NOMO-1 (cell line): ENCODE measurements around the gene AMDHD1.

ENCODE experiments used
- DNase-seq, 2 experiments: peaks; one replicate each; lab custom pipeline; 2025; ENCODE audit not compliant: unreplicated experiment in 2 of 2; lab: John Stamatoyannopoulos, UW

AMDHD1 gene

GRCh38 chr12:95993907-95994306, 50.8 kb downstream of the AMDHD1 start:
- DNase-seq = no peak

- no peak for DNase-seq
Observed at GRCh38 chr12:95994476-95994875, 51.3 kb downstream of the AMDHD1 start.

- DNase-seq = peak in 1 of 2 experiments; percentile 46
Observed at GRCh38 chr12:95995238-95996031, 52.3 kb downstream of the AMDHD1 start.

- DNase-seq = peak; percentile 75 to 95
Observed at GRCh38 chr12:95996034-95996658, 53.0 kb downstream of the AMDHD1 start, which contains the start of gene HAL. TSS of gene HAL (minus strand) at chr12:95996344. CDS start at chr12:95995910, 434 bp downstream.

GRCh38 chr12:95997276-95997675, 54.1 kb downstream of the AMDHD1 start:
- no peak for DNase-seq

- DNase-seq = no peak
Observed at GRCh38 chr12:95997911-95998510, 54.9 kb downstream of the AMDHD1 start.

- peak; percentile 82 to 90 for DNase-seq
Observed at GRCh38 chr12:95998611-95999286, 55.6 kb downstream of the AMDHD1 start.

- no peak for DNase-seq
Observed at GRCh38 chr12:95999484-95999883, 56.4 kb downstream of the AMDHD1 start.

- no peak for DNase-seq
Observed at GRCh38 chr12:96000858-96001257, 57.7 kb downstream of the AMDHD1 start.

- DNase-seq = no peak
Observed at GRCh38 chr12:96006727-96007126, 63.6 kb downstream of the AMDHD1 start.

GRCh38 chr12:96007729-96008128, 64.6 kb downstream of the AMDHD1 start:
- DNase-seq = no peak

GRCh38 chr12:96014943-96015599, 71.9 kb downstream of the AMDHD1 start:
- no peak for DNase-seq

- DNase-seq = no peak
Observed at GRCh38 chr12:96015672-96016071, 72.5 kb downstream of the AMDHD1 start.
